LNCAP (cell line): Measurements from ENCODE around the gene EFHC2.

Source experiments
- TF ChIP-seq, protein P1 (sequence below): fragments of 450-650 bp; IDR thresholded peaks from 2 replicates; pipeline ENCODE4 v1.5.1; 2017; ENCODE audit warnings: mild to moderate bottlenecking

EFHC2 gene

DNA sequence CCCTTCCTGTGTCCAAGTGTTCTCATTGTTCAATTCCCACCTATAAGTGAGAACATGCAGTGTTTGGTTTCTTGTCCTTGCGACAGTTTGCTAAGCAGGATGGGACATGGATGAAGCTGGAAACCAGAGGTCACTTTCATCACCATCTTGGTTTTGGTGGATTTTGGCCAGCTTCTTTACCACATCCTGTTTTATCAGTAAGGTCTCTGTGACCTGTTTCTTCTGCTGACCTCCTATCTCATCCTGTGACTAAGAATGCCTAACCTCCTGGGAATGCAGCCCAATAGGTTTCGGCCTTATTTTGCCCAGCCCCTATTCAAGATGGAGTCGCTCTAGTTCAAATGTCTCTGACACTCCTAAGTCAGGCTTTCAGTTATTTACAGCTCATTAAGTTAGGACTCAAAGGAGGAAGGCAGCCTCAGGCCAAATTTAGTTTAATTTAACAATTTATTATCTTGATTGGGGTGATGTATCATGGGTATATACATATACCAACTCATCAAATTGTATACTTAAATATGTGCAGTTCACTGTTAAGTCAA, 200.3 kb downstream of the EFHC2 start:
- TF ChIP-seq, protein P1, sequence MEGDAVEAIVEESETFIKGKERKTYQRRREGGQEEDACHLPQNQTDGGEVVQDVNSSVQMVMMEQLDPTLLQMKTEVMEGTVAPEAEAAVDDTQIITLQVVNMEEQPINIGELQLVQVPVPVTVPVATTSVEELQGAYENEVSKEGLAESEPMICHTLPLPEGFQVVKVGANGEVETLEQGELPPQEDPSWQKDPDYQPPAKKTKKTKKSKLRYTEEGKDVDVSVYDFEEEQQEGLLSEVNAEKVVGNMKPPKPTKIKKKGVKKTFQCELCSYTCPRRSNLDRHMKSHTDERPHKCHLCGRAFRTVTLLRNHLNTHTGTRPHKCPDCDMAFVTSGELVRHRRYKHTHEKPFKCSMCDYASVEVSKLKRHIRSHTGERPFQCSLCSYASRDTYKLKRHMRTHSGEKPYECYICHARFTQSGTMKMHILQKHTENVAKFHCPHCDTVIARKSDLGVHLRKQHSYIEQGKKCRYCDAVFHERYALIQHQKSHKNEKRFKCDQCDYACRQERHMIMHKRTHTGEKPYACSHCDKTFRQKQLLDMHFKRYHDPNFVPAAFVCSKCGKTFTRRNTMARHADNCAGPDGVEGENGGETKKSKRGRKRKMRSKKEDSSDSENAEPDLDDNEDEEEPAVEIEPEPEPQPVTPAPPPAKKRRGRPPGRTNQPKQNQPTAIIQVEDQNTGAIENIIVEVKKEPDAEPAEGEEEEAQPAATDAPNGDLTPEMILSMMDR, result no peak

- TF ChIP-seq, protein P1, result no peak
These were observed 213.3 kb downstream of the EFHC2 start for GRCh38 chrX:44130189-44130588.

DNA sequence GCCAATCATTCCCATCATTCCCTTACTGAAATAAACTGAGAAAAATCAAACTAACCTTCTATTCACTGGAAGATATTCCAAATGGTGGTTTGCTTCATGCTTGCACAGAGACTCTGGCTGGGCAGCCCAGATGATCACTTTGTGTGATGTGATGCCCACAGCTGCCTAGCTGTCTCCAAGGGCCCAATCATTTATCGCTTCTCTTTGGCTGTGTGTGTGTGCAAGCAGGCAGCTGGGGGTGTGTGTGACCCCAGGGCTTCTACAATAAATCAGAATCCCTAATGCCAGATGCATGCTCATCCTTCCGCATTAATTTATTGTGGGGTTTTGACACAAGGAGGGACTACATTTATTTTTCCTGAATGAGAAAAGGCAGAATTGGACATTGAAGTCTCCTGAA, 230.1 kb downstream of the EFHC2 start:
- TF ChIP-seq, protein P1, result no peak

DNA sequence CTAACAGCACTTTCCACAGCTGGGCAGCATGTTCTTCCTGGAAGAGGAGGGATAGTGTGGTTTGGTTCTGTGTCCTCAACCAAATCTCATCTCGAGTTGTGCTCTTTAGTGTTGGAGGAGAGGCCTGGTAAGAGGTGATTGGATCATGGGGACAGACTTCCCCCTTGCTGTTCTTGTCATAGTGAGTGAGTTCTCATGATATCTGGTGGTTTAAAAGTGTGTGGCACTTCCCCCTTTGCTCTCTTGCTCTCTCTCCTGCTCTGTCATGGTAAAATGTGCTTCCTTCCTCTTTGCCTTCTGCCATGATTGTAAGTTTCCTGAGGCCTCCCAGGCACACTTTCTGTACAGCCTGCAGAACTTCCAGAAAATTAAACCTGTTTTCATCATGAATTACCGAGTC, 236.6 kb downstream of the EFHC2 start:
- TF ChIP-seq, protein P1, result no peak

GRCh38 chrX:44105228-44105913, 238.1 kb downstream of the EFHC2 start:
- TF ChIP-seq, protein P1, result no peak; the same call in 1 of the 2 replicates

- TF ChIP-seq, protein P1, result no peak
These were observed 238.8 kb downstream of the EFHC2 start for GRCh38 chrX:44104699-44105098.

DNA sequence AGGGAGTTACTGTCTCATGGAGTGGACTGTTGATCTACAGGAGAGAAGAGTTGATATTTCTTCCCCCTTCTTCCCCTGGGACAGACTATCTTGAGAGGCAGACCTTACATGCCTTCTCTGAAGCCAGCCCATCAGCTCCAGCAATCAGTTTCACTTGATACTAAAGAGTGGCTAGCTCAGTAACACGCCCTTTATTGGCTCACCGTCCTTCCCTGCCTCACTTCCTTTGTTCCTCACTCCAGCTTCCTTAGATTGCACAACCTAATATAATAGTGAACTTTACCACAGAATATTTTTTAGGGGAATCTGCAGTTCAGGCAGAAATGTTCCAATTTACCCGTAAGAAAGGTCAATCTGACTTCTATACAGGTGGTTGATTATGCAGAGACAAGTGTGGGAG, 242.2 kb downstream of the EFHC2 start:
- TF ChIP-seq, protein P1, result no peak
